Measurements from ENCODE around the gene UBR3.
"Not testable (repeated sequence)": the region's sequence is repeated elsewhere in the genome, so short reads cannot be mapped to it uniquely, and the experiment has no call there.

The UBR3 gene

DNA sequence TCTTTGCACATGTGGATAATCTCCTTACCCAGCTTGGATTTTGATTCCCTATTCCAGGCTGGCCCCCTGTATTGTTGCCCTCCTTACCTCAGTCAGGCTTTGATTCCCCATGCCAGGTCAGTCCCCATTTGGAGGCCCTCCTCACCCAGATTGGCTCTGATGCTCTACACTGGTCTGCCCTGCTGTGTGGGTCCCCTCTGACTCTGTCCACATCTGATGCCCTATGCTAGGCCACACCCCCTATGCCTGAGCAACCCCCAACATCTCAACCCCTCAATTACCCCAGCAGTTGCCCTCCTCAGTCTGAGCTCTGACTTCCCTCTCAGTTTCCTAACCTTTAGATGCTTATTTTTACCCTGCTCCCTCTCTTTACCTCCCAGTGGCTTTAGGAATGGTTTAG, 89.4 kb downstream of the UBR3 start:
- Mint-ChIP-seq H3K27me3 (ENCODE audit: low read depth) (no peaks in the 10 kb centered on the region), H3K27ac (no peak overlapping the region), H3K36me3 (ENCODE audit: low read depth) (peaks cover 5% of the 10 kb centered on the region), H3K4me1 (ENCODE audit: low read depth) (no peaks in the 10 kb centered on the region), H3K9me3 (no peaks in the 10 kb centered on the region), H3K4me3 (no peak overlapping the region)

GRCh38 chr2:169923977-169924376, 96.7 kb downstream of the UBR3 start:
- Mint-ChIP-seq H3K4me1 (ENCODE audit: low read depth) (no peaks in the 10 kb centered on the region), H3K27me3 (ENCODE audit: low read depth) (no peaks in the 10 kb centered on the region), H3K27ac (no peak overlapping the region), H3K9me3 (no peaks in the 10 kb centered on the region), H3K4me3 (no peak overlapping the region), H3K36me3 (ENCODE audit: low read depth) (peaks cover 8% of the 10 kb centered on the region)

DNA sequence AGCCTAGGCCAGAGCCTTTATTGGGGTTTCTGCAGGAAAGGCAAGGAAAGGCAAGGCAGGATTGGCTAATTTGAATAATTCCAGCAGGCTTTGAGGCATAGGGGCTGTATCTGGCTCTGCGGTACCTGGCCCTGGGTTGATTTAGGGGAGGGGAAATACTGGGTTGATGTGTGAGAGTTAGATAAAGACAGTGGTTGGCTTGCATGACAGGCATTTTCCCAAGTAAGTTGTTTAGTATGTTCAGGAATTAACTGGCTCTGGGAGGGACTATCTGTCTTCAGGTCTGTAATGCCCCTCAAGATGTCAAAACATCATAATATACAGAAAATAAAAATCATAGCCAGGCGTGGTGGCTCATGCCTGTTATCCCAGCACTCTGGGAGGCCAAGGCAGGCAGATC, 98.7 kb downstream of the UBR3 start:
- Mint-ChIP-seq H3K36me3 (ENCODE audit: low read depth) (peaks cover 8% of the 10 kb centered on the region), H3K4me1 (ENCODE audit: low read depth) (no peaks in the 10 kb centered on the region), H3K4me3 (no peak overlapping the region), H3K27ac (no peak overlapping the region), H3K27me3 (ENCODE audit: low read depth) (no peaks in the 10 kb centered on the region), H3K9me3 (no peaks in the 10 kb centered on the region)

DNA sequence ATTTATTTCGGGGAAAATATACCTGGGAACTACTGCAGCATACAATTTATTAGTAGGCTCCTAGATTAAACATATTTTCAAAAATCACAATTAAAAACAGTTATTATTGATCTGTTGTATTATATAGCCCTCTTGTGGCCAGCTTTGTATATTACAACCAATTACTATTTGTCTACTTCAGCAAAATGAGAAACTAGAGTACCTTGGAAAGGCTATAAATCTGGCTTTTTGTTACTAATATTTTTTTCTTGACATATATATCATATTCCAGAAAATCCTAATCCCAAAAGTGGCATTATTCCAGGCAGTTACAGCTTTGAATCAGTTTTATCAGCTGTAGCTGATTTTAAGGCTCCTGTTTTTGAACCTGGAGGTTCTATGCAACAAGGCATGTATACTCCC, 101.2 kb downstream of the UBR3 start:
- Mint-ChIP-seq H3K27ac (no peak overlapping the region), H3K4me3 (no peak overlapping the region), H3K9me3 (no peaks in the 10 kb centered on the region), H3K27me3 (ENCODE audit: low read depth) (no peaks in the 10 kb centered on the region), H3K36me3 (ENCODE audit: low read depth) (peaks cover 8% of the 10 kb centered on the region), H3K4me1 (ENCODE audit: low read depth) (no peaks in the 10 kb centered on the region)

DNA sequence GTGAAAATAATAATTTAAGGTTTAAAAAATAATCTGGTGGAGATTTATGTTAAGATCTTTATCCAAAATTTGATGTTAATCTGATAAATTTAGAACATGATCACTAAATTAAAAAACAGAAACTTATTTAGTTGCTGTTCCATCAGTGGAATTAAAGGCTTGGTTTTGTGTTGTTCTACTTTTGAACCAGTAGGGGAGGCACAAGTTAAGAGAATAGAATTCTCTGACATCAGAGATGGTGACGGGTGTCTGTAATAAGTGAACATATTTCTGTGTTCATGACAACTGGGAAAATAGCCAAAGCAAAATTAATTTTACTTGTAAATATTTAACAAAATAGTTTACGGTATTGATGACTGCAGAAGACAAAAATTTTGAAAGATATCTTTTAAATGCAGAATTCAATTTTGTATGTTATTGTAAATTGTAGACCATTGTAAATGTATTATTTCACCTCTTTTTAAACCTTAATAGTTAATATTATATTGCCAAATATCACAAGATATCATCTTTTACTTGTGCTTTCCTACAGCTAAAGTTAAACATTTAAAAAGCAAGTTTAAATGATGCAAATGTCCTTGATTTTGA, 106.0 kb downstream of the UBR3 start:
- Mint-ChIP-seq H3K27me3 (ENCODE audit: low read depth) (no peaks in the 10 kb centered on the region), H3K4me3 (no peak overlapping the region), H3K27ac (no peak overlapping the region), H3K4me1 (ENCODE audit: low read depth) (no peaks in the 10 kb centered on the region), H3K36me3 (ENCODE audit: low read depth) (peaks cover 11% of the 10 kb centered on the region), H3K9me3 (no peaks in the 10 kb centered on the region)

GRCh38 chr2:169936652-169937051, 109.4 kb downstream of the UBR3 start:
- not testable (repeated sequence) for H3K4me1 Mint-ChIP-seq (ENCODE audit: low read depth); H3K27ac Mint-ChIP-seq; H3K4me3 Mint-ChIP-seq; H3K27me3 Mint-ChIP-seq (ENCODE audit: low read depth); H3K9me3 Mint-ChIP-seq
- peaks cover 11% of the 10 kb centered on the region for H3K36me3 Mint-ChIP-seq (ENCODE audit: low read depth)

DNA sequence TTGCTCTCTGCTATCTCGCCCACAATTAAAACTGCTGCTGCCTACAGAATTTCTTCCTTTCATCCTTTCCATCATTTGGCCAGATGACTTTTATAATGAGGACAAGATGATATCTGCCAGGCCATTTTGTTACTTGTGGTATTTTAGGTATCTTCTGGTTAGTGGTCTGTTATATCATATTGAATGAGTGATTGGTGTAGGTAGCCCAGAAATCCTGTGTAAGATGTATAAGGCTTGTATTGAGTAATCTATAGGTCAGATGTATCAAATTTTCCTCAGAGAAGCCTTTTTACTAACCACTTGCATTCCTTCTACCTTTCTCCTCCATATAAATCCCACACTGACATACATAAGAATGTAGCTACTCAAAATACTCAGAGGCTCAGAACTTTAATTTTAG, 118.3 kb downstream of the UBR3 start:
- Mint-ChIP-seq H3K9me3 (no peaks in the 10 kb centered on the region), H3K4me3 (no peak overlapping the region), H3K27me3 (ENCODE audit: low read depth) (no peaks in the 10 kb centered on the region), H3K27ac (no peak overlapping the region), H3K36me3 (ENCODE audit: low read depth) (peaks cover 8% of the 10 kb centered on the region), H3K4me1 (ENCODE audit: low read depth) (no peaks in the 10 kb centered on the region)

DNA sequence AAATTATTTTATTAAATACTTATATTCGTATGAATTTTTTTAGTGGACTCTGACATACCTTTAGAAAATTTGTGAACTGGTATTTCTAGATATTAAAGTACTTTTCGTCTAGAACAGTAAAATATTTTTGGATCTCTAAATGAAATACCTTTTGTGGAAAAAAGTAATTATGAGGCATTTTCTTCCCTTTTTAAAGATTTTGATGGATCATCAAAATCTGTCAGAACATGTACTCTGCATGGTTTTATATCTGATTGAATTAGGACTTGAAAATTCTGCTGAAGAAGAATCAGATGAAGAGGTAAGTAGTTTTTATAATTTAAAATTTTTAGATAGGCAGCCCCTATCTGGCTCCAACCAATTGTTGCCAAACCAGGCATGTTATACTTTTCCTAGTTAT, 118.8 kb downstream of the UBR3 start:
- Mint-ChIP-seq H3K4me1 (ENCODE audit: low read depth) (no peaks in the 10 kb centered on the region), H3K4me3 (no peak overlapping the region), H3K27me3 (ENCODE audit: low read depth) (no peaks in the 10 kb centered on the region), H3K36me3 (ENCODE audit: low read depth) (peaks cover 8% of the 10 kb centered on the region), H3K27ac (no peak overlapping the region), H3K9me3 (no peaks in the 10 kb centered on the region)

DNA sequence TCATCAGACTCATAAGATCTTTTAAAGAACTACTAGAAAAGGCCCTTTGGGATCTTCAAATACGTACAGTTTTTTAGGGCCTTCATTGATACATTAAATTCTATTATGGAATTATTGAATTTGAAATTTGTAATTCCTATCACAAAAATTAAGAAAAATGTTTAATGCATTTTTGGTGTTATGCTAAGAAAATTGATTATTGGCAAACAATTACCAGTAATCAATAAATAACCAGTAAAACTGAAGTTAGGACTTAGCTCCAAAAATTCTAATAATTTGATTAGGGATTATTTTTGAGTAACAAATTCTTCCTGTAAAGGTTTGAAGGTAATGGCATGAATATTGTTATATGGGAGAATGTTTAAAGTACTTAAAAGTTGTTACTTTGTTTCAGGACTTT, 119.3 kb downstream of the UBR3 start:
- Mint-ChIP-seq H3K27ac (no peak overlapping the region), H3K9me3 (no peaks in the 10 kb centered on the region), H3K27me3 (ENCODE audit: low read depth) (no peaks in the 10 kb centered on the region), H3K4me3 (no peak overlapping the region), H3K4me1 (ENCODE audit: low read depth) (no peaks in the 10 kb centered on the region), H3K36me3 (ENCODE audit: low read depth) (peaks cover 8% of the 10 kb centered on the region)

GRCh38 chr2:169955940-169956339, 128.7 kb downstream of the UBR3 start:
- Mint-ChIP-seq H3K9me3 (no peaks in the 10 kb centered on the region), H3K4me1 (ENCODE audit: low read depth) (no peaks in the 10 kb centered on the region), H3K27me3 (ENCODE audit: low read depth) (no peaks in the 10 kb centered on the region), H3K36me3 (ENCODE audit: low read depth) (peaks cover 13% of the 10 kb centered on the region), H3K27ac (no peak overlapping the region), H3K4me3 (no peak overlapping the region)

GRCh38 chr2:169957219-169957618, 130.0 kb downstream of the UBR3 start:
- H3K27me3 Mint-ChIP-seq (ENCODE audit: low read depth); H3K4me3 Mint-ChIP-seq; H3K9me3 Mint-ChIP-seq; H3K27ac Mint-ChIP-seq; H3K4me1 Mint-ChIP-seq (ENCODE audit: low read depth): not testable (repeated sequence)
- peaks cover 18% of the 10 kb centered on the region for H3K36me3 Mint-ChIP-seq (ENCODE audit: low read depth)

GRCh38 chr2:169961911-169962310, 134.7 kb downstream of the UBR3 start:
- Mint-ChIP-seq H3K27ac (no peak overlapping the region), H3K9me3 (no peaks in the 10 kb centered on the region), H3K4me3 (no peak overlapping the region), H3K4me1 (ENCODE audit: low read depth) (no peaks in the 10 kb centered on the region), H3K27me3 (ENCODE audit: low read depth) (no peaks in the 10 kb centered on the region), H3K36me3 (ENCODE audit: low read depth) (peaks cover 17% of the 10 kb centered on the region)

DNA sequence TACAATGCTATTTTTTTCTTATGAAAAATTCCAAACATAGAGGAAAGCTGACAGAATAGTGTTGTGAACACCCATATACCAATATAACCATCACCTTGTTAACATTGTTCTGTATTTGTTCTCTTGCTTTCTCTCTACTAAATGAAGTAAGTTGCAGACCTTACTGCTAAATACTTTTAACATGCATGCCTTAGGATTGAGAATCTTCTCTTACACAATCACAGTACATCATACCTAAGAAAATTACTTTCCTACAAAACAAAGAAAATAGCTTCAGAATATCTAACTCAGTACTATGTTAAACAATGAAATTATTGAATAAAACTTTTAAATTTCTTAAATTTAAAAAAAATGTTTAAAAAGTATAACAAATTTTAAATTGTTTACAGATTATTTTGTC, 136.5 kb downstream of the UBR3 start:
- H3K4me3 Mint-ChIP-seq: no peak overlapping the region
- no peaks in the 10 kb centered on the region for H3K4me1 Mint-ChIP-seq (ENCODE audit: low read depth)
- no peaks in the 10 kb centered on the region for H3K9me3 Mint-ChIP-seq
- H3K27me3 Mint-ChIP-seq (ENCODE audit: low read depth): no peaks in the 10 kb centered on the region
- H3K27ac Mint-ChIP-seq: no peak overlapping the region
- peaks cover 15% of the 10 kb centered on the region for H3K36me3 Mint-ChIP-seq (ENCODE audit: low read depth)

DNA sequence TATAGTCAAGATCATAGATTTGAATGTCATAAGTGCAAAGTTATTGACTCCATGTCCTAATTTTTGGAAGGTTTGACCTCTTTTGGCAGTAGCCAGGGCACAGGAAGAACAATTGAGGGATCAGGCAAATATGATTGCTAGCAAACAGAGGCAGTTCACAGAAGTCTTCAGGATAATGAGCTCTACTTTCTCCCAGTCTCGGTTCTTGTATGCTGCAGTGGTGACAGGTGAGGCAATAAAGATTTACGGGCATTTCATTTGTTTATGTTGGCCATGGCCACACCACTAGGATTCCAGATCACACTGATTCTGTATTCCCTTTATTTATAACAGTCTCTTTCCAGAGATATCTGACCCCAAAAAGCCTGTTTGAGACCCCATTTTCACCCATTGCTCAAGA, 137.5 kb downstream of the UBR3 start:
- H3K27ac Mint-ChIP-seq: no peak overlapping the region
- no peaks in the 10 kb centered on the region for H3K4me1 Mint-ChIP-seq (ENCODE audit: low read depth)
- no peak overlapping the region for H3K4me3 Mint-ChIP-seq
- H3K36me3 Mint-ChIP-seq (ENCODE audit: low read depth): peaks cover 13% of the 10 kb centered on the region
- H3K27me3 Mint-ChIP-seq (ENCODE audit: low read depth): no peaks in the 10 kb centered on the region
- no peaks in the 10 kb centered on the region for H3K9me3 Mint-ChIP-seq

GRCh38 chr2:169965495-169965894, 138.2 kb downstream of the UBR3 start:
- Mint-ChIP-seq H3K27me3 (ENCODE audit: low read depth) (no peaks in the 10 kb centered on the region), H3K36me3 (ENCODE audit: low read depth) (peaks cover 15% of the 10 kb centered on the region), H3K4me3 (no peak overlapping the region), H3K9me3 (no peaks in the 10 kb centered on the region), H3K4me1 (ENCODE audit: low read depth) (no peaks in the 10 kb centered on the region), H3K27ac (no peak overlapping the region)

GRCh38 chr2:169966454-169966853, 139.2 kb downstream of the UBR3 start:
- no peak overlapping the region for H3K27ac Mint-ChIP-seq
- no peaks in the 10 kb centered on the region for H3K4me1 Mint-ChIP-seq (ENCODE audit: low read depth)
- no peaks in the 10 kb centered on the region for H3K27me3 Mint-ChIP-seq (ENCODE audit: low read depth)
- H3K4me3 Mint-ChIP-seq: no peak overlapping the region
- peaks cover 11% of the 10 kb centered on the region for H3K36me3 Mint-ChIP-seq (ENCODE audit: low read depth)
- no peaks in the 10 kb centered on the region for H3K9me3 Mint-ChIP-seq
